GM18508 (cell line): ENCODE results near the gene DRICH1.
"Not testable (repeated sequence)": the region's sequence is repeated elsewhere in the genome, so short reads cannot be mapped to it uniquely, and the experiment has no call there.

Source experiments
- ATAC-seq: cut with Tn5 transposase; IDR thresholded peaks from one replicate; pipeline ENCODE4 v1.9.1; 2021; ENCODE audit warnings: moderate number of reproducible peaks; ENCODE audit not compliant: insufficient read depth, unreplicated experiment

Gene DRICH1

GRCh38 chr22:23651676-23652075 is 19.6 kb upstream of the DRICH1 start:
- ATAC-seq = no peak

- no peak for ATAC-seq
Observed at GRCh38 chr22:23649071-23649501, 17.0 kb upstream of the DRICH1 start.

GRCh38 chr22:23646526-23646925 is 14.4 kb upstream of the DRICH1 start:
- not testable (repeated sequence) for ATAC-seq

- not testable (repeated sequence) for ATAC-seq
Observed at GRCh38 chr22:23640206-23640605, 8.1 kb upstream of the DRICH1 start.

- ATAC-seq = no peak
Observed at GRCh38 chr22:23639661-23640060, 7.5 kb upstream of the DRICH1 start.

GRCh38 chr22:23638611-23639010 is 6.5 kb upstream of the DRICH1 start:
- no peak for ATAC-seq

- not testable (repeated sequence) for ATAC-seq
Observed at GRCh38 chr22:23635291-23635690, 3.2 kb upstream of the DRICH1 start.

GRCh38 chr22:23628056-23628743 is 3.9 kb downstream of the DRICH1 start:
- ATAC-seq = not testable (repeated sequence)

GRCh38 chr22:23627401-23628055 is 4.6 kb downstream of the DRICH1 start:
- ATAC-seq = not testable (repeated sequence)

- ATAC-seq = no peak
Observed at GRCh38 chr22:23626286-23626975, 5.7 kb downstream of the DRICH1 start.

GRCh38 chr22:23622634-23623033 is 9.5 kb downstream of the DRICH1 start:
- ATAC-seq = no peak

- not testable (repeated sequence) for ATAC-seq
Observed at GRCh38 chr22:23621916-23622315, 10.2 kb downstream of the DRICH1 start.

GRCh38 chr22:23621082-23621780 is 10.9 kb downstream of the DRICH1 start:
- no peak for ATAC-seq

- ATAC-seq = no peak
Observed at GRCh38 chr22:23613193-23613972, 18.7 kb downstream of the DRICH1 start.

GRCh38 chr22:23609983-23610781 is 21.9 kb downstream of the DRICH1 start:
- no peak for ATAC-seq

GRCh38 chr22:23608583-23608982 is 23.5 kb downstream of the DRICH1 start:
- ATAC-seq = no peak

GRCh38 chr22:23606204-23607131 is 25.7 kb downstream of the DRICH1 start:
- ATAC-seq = no peak
